Right lobe of liver (tissue), 6 donors: ENCODE data around the gene HSPA1L. TPM values are rescaled to one million over a fixed set of nuclear protein-coding genes. Genes with fewer than 3 reads are reported as not detected.
"Not testable (repeated sequence)": the region's sequence is repeated elsewhere in the genome, so short reads cannot be mapped to it uniquely, and the experiment has no call there.

Experiments used
- ATAC-seq, 4 donors: fragments of 200-7000 bp; cut with Tn5 transposase; one replicate each; pipeline ENCODE4 v1.9.1; 2020; ENCODE audit warnings: mild to moderate bottlenecking in 4 of 4, moderate library complexity in 4 of 4
- DNase-seq, 3 donors: peaks; one replicate each; pipeline ENCODE4 v3.0.0-alpha.2; 2020
- H3K27ac ChIP-seq, 3 donors: fragments of 200-600 bp; one replicate each; pipeline ENCODE4 v1.8.0; 2022
- H3K27me3 ChIP-seq, 2 donors: fragments of 200-600 bp; one replicate each; pipeline ENCODE4 v1.8.0; 2022
- H3K36me3 ChIP-seq, 4 donors: fragments of 200-600 bp; sonication (generic) in 1 of 4; one replicate each; pipeline versions ENCODE4 v1.5.1 to v1.8.0; 2017 to 2022; ENCODE audit warnings: control low read depth in 1 of 4
- H3K4me1 ChIP-seq, 4 donors: fragments of 200-600 bp; sonication (generic) in 1 of 4; one replicate each; pipeline versions ENCODE4 v1.5.1 to v1.8.0; 2017 to 2022; ENCODE audit warnings: control low read depth in 1 of 4
- H3K4me3 ChIP-seq, 3 donors: fragments of 200-600 bp; one replicate each; pipeline ENCODE4 v1.8.0; 2022
- H3K9me3 ChIP-seq, 4 donors: fragments of 200-600 bp; sonication (generic) in 1 of 4; one replicate each; pipeline versions ENCODE4 v1.5.1 to v1.8.0; 2017 to 2022; ENCODE audit warnings: control low read depth in 1 of 4
- CTCF ChIP-seq, 4 donors: fragments of 200-600 bp in 3 of 4; fragments of 450-650 bp in 1 of 4; IDR thresholded peaks; one replicate each; pipeline versions ENCODE4 v1.5.1 to v1.8.0; 2016 to 2022; ENCODE audit warnings: antibody characterized with exemption in 4 of 4, mild to moderate bottlenecking in 2 of 4
- POLR2A ChIP-seq: fragments of 450-650 bp; IDR thresholded peaks from one replicate; pipeline ENCODE4 v1.6.1; 2017; ENCODE audit warnings: antibody characterized with exemption, mild to moderate bottlenecking
- WGBS: methylation state at CpG from one replicate; pipeline ENCODE4 v1.1.6; 2018; ENCODE audit warnings: low coverage, low lambda C conversion rate; ENCODE audit not compliant: insufficient coverage; ENCODE audit errors: missing lambda C conversion rate; 5-methylcytosine and 5-hydroxymethylcytosine counted together
- intact Hi-C, 2 donors: fragments of 100-400 bp; cut with DNase I; formaldehyde crosslinking; loops; one replicate each; pipeline versions ENCODE4 v1.11.2 to v1.14.1; 2022
- total RNA-seq, 6 experiments: library from RNA; depleted of rRNA in 2 of 6; stranded (reverse); fragments of >200 nt in 2 of 6; fragmentation: NEBNext Ultra II Directional in 3 of 6; extraction: Animal tissue kit (Norgen Biotek cat#: 25700) in 3 of 6; gene quantifications; one replicate each; pipeline versions ENCODE4 v1.1.0 to v1.2.4, GENCODE V29; 2016 to 2023
- donor health status: DM: no; HTN: yes; CAD: no.
- donor health status: DM: no; HTN: no; CAD: no.
- donor health status: DM: no; HTN: no; CAD: no.
- donor health status: DM: no; HTN: yes; CAD: no.
- donor health status: DM: no; HTN: yes; CAD: no.

The HSPA1L gene
- total RNA-seq, 6 experiments from 2014 or later, result 0.37 to 1.2 (median 0.56) TPM

- Histone ChIP-seq H3K9me3 (no peaks in the 10 kb centered on the region), H3K4me1 (no peaks in the 10 kb centered on the region), H3K4me3 (no peak overlapping the region), H3K27me3 (no peaks in the 10 kb centered on the region), H3K36me3 (peaks cover 6 to 16% (median 10%) of the 10 kb centered on the region in 4 donors), H3K27ac (no peak overlapping the region)
- peak in 3 of 4 donors; percentile 23 to 45 (median 38) for ATAC-seq
- intact Hi-C loops, result no loop called here
- 94% methylated on average over 3 of the region's 3 CpGs for WGBS
- DNase-seq, result no peak
- TF ChIP-seq CTCF (IDR thresholded peaks at IDR 0.05) (no peak), POLR2A (no peak)
Observed at GRCh38 chr6:31844507-31844906, 29.4 kb upstream of the HSPA1L start.

- TF ChIP-seq POLR2A (no peak), CTCF (IDR thresholded peaks at IDR 0.05) (no peak)
- intact Hi-C loops, result no loop called here
- DNase-seq (no peak), ATAC-seq (no peak)
- Histone ChIP-seq H3K36me3 (peaks cover 11 to 41% (median 24%) of the 10 kb centered on the region in 4 donors), H3K4me1 (peaks cover 0 to 14% (median 4%) of the 10 kb centered on the region in 4 donors), H3K9me3 (no peaks in the 10 kb centered on the region), H3K27ac (no peak overlapping the region), H3K27me3 (no peaks in the 10 kb centered on the region), H3K4me3 (no peak overlapping the region)
- WGBS, result 97% methylated on average over 9 of the region's 9 CpGs
Observed at GRCh38 chr6:31842053-31842452, 27.0 kb upstream of the HSPA1L start.

- not testable (repeated sequence) for H3K9me3 ChIP-seq, H3K4me3 ChIP-seq, ATAC-seq, H3K27ac ChIP-seq, DNase-seq, H3K27me3 ChIP-seq
- H3K4me1 ChIP-seq, result peaks cover 0 to 27% (median 10%) of the 10 kb centered on the region in 4 donors
- H3K36me3 ChIP-seq, result peaks cover 11 to 41% (median 24%) of the 10 kb centered on the region in 4 donors
- intact Hi-C loops, result loop anchor here (10.0 kb wide), 1 partner anchor 65 kb away; the partner anchor contains the start of gene VWA7 (in 2 of the 2)
- 86% methylated on average over 8 of the region's 8 CpGs for WGBS
Observed at GRCh38 chr6:31839779-31840126, 24.7 kb upstream of the HSPA1L start.

- no peak overlapping the region for H3K27ac ChIP-seq
- TF ChIP-seq CTCF (IDR thresholded peaks at IDR 0.05), result no peak
- TF ChIP-seq POLR2A, result no peak
- DNase-seq, result no peak
- intact Hi-C loops, result loop anchor here (10.0 kb wide), 1 partner anchor 64 kb away; the partner anchor contains the start of gene VWA7 (in 2 of the 2)
- peaks cover 11 to 41% (median 24%) of the 10 kb centered on the region in 4 donors for H3K36me3 ChIP-seq
- H3K27me3 ChIP-seq, result no peaks in the 10 kb centered on the region
- H3K4me1 ChIP-seq, result peaks cover 0 to 27% (median 11%) of the 10 kb centered on the region in 4 donors
- WGBS, result 67% methylated on average over 1 of the region's 3 CpGs
- ATAC-seq, result no peak
- H3K9me3 ChIP-seq, result no peaks in the 10 kb centered on the region
- H3K4me3 ChIP-seq, result no peak overlapping the region
Observed at GRCh38 chr6:31838968-31839367, 23.9 kb upstream of the HSPA1L start.

- peaks cover 0 to 28% (median 13%) of the 10 kb centered on the region in 4 donors for H3K4me1 ChIP-seq
- not testable (repeated sequence) for H3K27ac ChIP-seq, H3K9me3 ChIP-seq, H3K27me3 ChIP-seq, ATAC-seq, DNase-seq, H3K4me3 ChIP-seq
- H3K36me3 ChIP-seq, result peaks cover 11 to 41% (median 24%) of the 10 kb centered on the region in 4 donors
- WGBS, result 94% methylated on average over 8 of the region's 9 CpGs
- intact Hi-C loops, result loop anchor here (10.0 kb wide), 1 partner anchor 63 kb away; the partner anchor contains the start of gene VWA7 (in 2 of the 2)
Observed at GRCh38 chr6:31838114-31838553, 23.1 kb upstream of the HSPA1L start.
